Upper lobe of left lung (tissue), 6 donors: ENCODE results near the gene MADD. TPM values are rescaled to one million over a fixed set of nuclear protein-coding genes. Genes with fewer than 3 reads are reported as not detected.
A peak's percentile ranks its signal among the peaks of the same experiment; 100 is the strongest.

Source experiments
- ATAC-seq, 2 donors: fragments of 200-7000 bp; cut with Tn5 transposase; one replicate each; pipeline ENCODE4 v1.9.1; 2022; ENCODE audit warnings: mild to moderate bottlenecking in 2 of 2, moderate library complexity in 2 of 2; ENCODE audit not compliant: low FRiP score in 2 of 2
- DNase-seq, 2 donors: peaks; one replicate each; pipeline ENCODE4 v3.0.0-alpha.2; 2019 to 2020
- H3K27ac ChIP-seq, 4 donors: fragments of 200-600 bp; sonication (generic); one replicate each; pipeline ENCODE4 v1.5.1; 2016 to 2019
- H3K27me3 ChIP-seq, 4 donors: fragments of 200-600 bp; sonication (generic); one replicate each; pipeline ENCODE4 v1.5.1; 2017 to 2019
- H3K36me3 ChIP-seq, 4 donors: fragments of 200-600 bp; sonication (generic); one replicate each; pipeline ENCODE4 v1.5.1; 2016 to 2019
- H3K4me1 ChIP-seq, 4 donors: fragments of 200-600 bp; sonication (generic); one replicate each; pipeline ENCODE4 v1.5.1; 2018 to 2019
- H3K4me3 ChIP-seq, 4 donors: fragments of 200-600 bp; sonication (generic); one replicate each; pipeline ENCODE4 v1.5.1; 2017 to 2019; ENCODE audit warnings: mild to moderate bottlenecking in 2 of 4, moderate library complexity in 1 of 4
- H3K9me3 ChIP-seq, 4 donors: fragments of 200-600 bp; sonication (generic); one replicate each; pipeline ENCODE4 v1.5.1; 2018 to 2019
- CTCF ChIP-seq, 6 experiments: fragments of 450-650 bp in 4 of 6; fragments of 200-600 bp in 2 of 6; sonication (generic) in 2 of 6; IDR thresholded peaks; one replicate each; pipeline ENCODE4 v1.5.1; 2016 to 2019; ENCODE audit warnings: antibody characterized with exemption in 6 of 6
- EP300 ChIP-seq, 4 donors: sonication (generic); formaldehyde crosslinking; IDR thresholded peaks; one replicate each; pipeline ENCODE4 v1.5.1; 2017; ENCODE audit warnings: antibody characterized with exemption in 4 of 4, control low read depth in 2 of 4
- POLR2A ChIP-seq, 4 donors: fragments of 450-650 bp; IDR thresholded peaks; one replicate each; pipeline ENCODE4 v1.5.1; 2016 to 2017; ENCODE audit warnings: antibody characterized with exemption in 4 of 4, mild to moderate bottlenecking in 2 of 4
- POLR2AphosphoS5 ChIP-seq, 2 donors: sonication (generic); formaldehyde crosslinking; IDR thresholded peaks; one replicate each; pipeline ENCODE4 v1.5.1; 2017; ENCODE audit warnings: antibody characterized with exemption in 2 of 2
- WGBS, 2 donors: methylation state at CpG; one replicate each; pipeline ENCODE4 v1.1.5; 2017 to 2018; 5-methylcytosine and 5-hydroxymethylcytosine counted together
- total RNA-seq, 6 donors: library from RNA; depleted of rRNA in 4 of 6; stranded (reverse); fragments of >200 nt in 4 of 6; gene quantifications; one replicate each; pipeline versions ENCODE4 v1.1.0 to v1.2.1, GENCODE V29; 2016 to 2021
- donor health status: DM: no; HTN: no; CAD: no; lungs with moderate emphysema.
- donor health status: DM: no; HTN: yes; CAD: no; lungs with severe emphysema.

The MADD gene
- total RNA-seq, 6 donors from 2014 or later, result 39.6 to 129 (median 47.9) TPM

DNA sequence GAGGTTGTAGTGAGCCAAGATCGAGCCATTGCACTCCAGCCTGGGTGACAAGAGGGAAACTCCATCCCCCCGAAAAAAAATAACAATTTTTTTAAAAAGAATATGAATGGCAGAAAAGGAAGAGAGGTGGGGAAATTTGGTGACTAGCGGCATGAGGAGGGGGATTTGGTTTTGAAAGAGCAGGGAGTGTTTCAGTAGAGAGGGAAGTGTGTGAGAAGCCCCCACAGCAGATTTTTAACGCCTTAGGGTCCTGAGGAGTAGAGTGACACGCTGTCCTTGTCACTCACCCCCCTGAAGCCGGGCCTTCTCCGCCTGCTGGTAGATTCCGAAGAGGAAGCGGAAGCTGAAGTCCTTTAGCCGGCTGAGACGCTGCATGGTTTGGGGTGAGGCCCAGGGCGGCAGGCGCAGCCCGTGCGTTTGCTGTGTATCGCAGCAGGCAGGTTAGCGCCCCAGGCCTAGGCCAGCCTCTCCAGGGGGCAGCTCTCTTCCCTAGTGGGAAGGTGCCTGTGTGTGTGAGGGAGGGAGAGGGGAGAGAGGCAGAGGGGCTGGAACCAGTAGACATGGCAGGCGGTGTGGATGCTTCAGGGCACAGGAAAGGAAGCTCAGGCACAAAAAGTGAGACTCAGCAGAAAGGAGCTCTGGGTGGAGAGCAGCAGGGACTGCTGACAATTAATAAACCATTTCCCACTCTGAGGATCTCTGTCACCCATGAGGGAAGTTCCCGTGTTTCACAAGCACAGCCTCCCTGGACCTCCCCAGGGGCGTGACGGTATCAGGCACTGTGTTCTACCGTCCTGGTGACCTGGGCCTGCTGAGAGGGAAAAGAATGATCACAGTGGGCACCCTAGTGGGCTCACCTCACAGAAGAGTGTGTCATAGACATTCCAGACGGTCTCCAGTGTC is 25.2 kb upstream of the MADD start:
- Histone ChIP-seq H3K27me3 (no peaks in the 10 kb centered on the region), H3K9me3 (no peaks in the 10 kb centered on the region), H3K36me3 (peaks cover 19 to 64% (median 51%) of the 10 kb centered on the region in 4 donors), H3K4me3 (no peak overlapping the region), H3K4me1 (peaks cover 19 to 54% (median 43%) of the 10 kb centered on the region in 4 donors), H3K27ac (peak overlapping the region in 3 of 4 donors; percentile 41 to 73 (median 50))
- DNase-seq, result peak; percentile 38 to 72
- TF ChIP-seq CTCF (IDR thresholded peaks at IDR 0.05), result no peak
- no peak for TF ChIP-seq POLR2AphosphoS5 (IDR thresholded peaks at IDR 0.05)
- no peak for TF ChIP-seq EP300 (IDR thresholded peaks at IDR 0.05)
- peak in 1 of 4 donors; percentile 70 for TF ChIP-seq POLR2A (IDR thresholded peaks at IDR 0.05)
- 87 to 93% methylated on average over 18 to 22 of the region's 23 CpGs for WGBS, 2 donors
- ATAC-seq, result peak in 1 of 2 donors; percentile 57

- WGBS, 2 donors, result 85 to 90% methylated on average over 11 of the region's 11 CpGs
- Histone ChIP-seq H3K4me3 (no peak overlapping the region), H3K4me1 (peaks cover 22 to 56% (median 44%) of the 10 kb centered on the region in 4 donors), H3K9me3 (no peaks in the 10 kb centered on the region), H3K36me3 (peaks cover 11 to 53% (median 42%) of the 10 kb centered on the region in 4 donors), H3K27ac (peak overlapping the region in 3 of 4 donors; percentile 16 to 73 (median 50)), H3K27me3 (no peaks in the 10 kb centered on the region)
- no peak for DNase-seq
- ATAC-seq, result no peak
- no peak for TF ChIP-seq POLR2A (IDR thresholded peaks at IDR 0.05)
- TF ChIP-seq CTCF (IDR thresholded peaks at IDR 0.05), result no peak
- no peak for TF ChIP-seq POLR2AphosphoS5 (IDR thresholded peaks at IDR 0.05)
- TF ChIP-seq EP300 (IDR thresholded peaks at IDR 0.05), result no peak
Measured at GRCh38 chr11:47245611-47246357, 24.1 kb upstream of the MADD start.

DNA sequence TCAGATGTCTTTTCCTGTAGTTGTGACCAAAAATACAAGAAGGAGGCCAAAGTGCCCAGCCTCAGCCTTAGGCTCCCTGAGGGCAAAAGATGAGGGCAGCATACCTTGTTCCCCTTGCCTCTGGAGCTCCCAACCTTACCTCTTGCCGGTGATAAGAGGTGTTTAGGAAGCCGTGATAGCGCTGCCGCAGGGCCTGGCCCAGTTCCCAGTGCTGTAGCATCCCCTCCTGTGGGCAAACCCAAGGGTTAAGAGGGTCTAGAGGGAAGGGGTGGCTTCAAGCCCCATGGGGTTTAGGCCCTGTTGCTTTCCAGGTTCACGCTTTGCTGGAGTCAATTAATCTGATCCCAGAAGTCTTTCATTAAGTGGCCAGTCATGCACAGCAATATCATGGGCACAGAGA is 22.4 kb upstream of the MADD start:
- Histone ChIP-seq H3K4me3 (peak overlapping the region in 3 of 4 donors; percentile 64 to 73 (median 67)), H3K27me3 (no peaks in the 10 kb centered on the region), H3K27ac (no peak overlapping the region), H3K36me3 (peaks cover under 1 to 36% (median 26%) of the 10 kb centered on the region in 4 donors), H3K9me3 (no peaks in the 10 kb centered on the region), H3K4me1 (peaks cover 22 to 51% (median 37%) of the 10 kb centered on the region in 4 donors)
- ATAC-seq, result no peak
- TF ChIP-seq EP300 (IDR thresholded peaks at IDR 0.05), result no peak
- WGBS, 2 donors, result 78 to 88% methylated on average over 5 of the region's 5 CpGs
- DNase-seq, result peak in 1 of 2 donors; percentile 56

DNA sequence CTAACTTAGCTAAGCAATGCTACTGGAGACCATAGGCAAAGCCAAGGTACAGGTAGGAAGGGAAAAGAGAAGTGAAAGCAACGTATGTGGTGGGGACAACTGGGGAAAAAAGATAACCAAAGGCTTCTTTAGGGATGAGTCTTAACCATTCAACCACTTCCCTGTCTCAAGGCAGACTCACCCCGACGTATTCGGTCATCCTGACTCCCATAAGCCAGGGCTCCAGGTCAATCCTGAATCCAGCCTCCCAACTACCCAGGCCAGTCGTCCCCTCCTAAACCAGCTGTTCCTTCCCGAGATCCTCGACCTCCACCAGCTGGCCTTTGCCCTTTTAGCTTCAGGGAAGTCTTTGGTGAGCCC is 21.6 kb upstream of the MADD start:
- TF ChIP-seq POLR2AphosphoS5 (IDR thresholded peaks at IDR 0.05) (no peak), EP300 (IDR thresholded peaks at IDR 0.05) (no peak), POLR2A (IDR thresholded peaks at IDR 0.05) (no peak), CTCF (IDR thresholded peaks at IDR 0.05) (no peak)
- WGBS, 2 donors, result 0 to 1% methylated on average over 5 to 7 of the region's 7 CpGs

More for the DNA sequence above, 21.6 kb upstream of the MADD start:
- ATAC-seq (peak; percentile 47 to 52), DNase-seq (no peak)
- Histone ChIP-seq H3K27me3 (no peaks in the 10 kb centered on the region), H3K27ac (peak overlapping the region; percentile 79 to 92 (median 92)), H3K36me3 (peaks cover 0 to 28% (median 20%) of the 10 kb centered on the region in 4 donors), H3K9me3 (no peaks in the 10 kb centered on the region), H3K4me1 (peaks cover 22 to 44% (median 30%) of the 10 kb centered on the region in 4 donors), H3K4me3 (peak overlapping the region; percentile 64 to 73 (median 68))
